ENCODE results near the gene CYB5B. TPM values are rescaled to one million over a fixed set of nuclear protein-coding genes. Genes with fewer than 3 reads are reported as not detected.

CYB5B gene, protein sequence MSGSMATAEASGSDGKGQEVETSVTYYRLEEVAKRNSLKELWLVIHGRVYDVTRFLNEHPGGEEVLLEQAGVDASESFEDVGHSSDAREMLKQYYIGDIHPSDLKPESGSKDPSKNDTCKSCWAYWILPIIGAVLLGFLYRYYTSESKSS
- polyA plus RNA-seq = 85.7 TPM
- long read RNA-seq, donor 1, full-length matches to known transcripts = 13 of 13 reads
- long read RNA-seq, donor 1, partial matches to known transcripts = 0 of 13 reads
- long read RNA-seq, donor 1, other reads (novel, unspliced or antisense) = 0 of 13 reads
- long read RNA-seq, donor 2, full-length matches to known transcripts = 30 of 30 reads
- long read RNA-seq, donor 2, partial matches to known transcripts = 0 of 30 reads
- long read RNA-seq, donor 2, other reads (novel, unspliced or antisense) = 0 of 30 reads
- long read RNA-seq, donor 3 = 0 reads
- long read RNA-seq, donor 4, full-length matches to known transcripts = 2 of 2 reads
- long read RNA-seq, donor 4, partial matches to known transcripts = 0 of 2 reads
- long read RNA-seq, donor 4, other reads (novel, unspliced or antisense) = 0 of 2 reads
- long read RNA-seq, donor 5, full-length matches to known transcripts = 20 of 20 reads
- long read RNA-seq, donor 5, partial matches to known transcripts = 0 of 20 reads
- long read RNA-seq, donor 5, other reads (novel, unspliced or antisense) = 0 of 20 reads
- long read RNA-seq, donor 6, full-length matches to known transcripts = 21 of 21 reads
- long read RNA-seq, donor 6, partial matches to known transcripts = 0 of 21 reads
- long read RNA-seq, donor 6, other reads (novel, unspliced or antisense) = 0 of 21 reads
- long read RNA-seq, donor 7, full-length matches to known transcripts = 15 of 15 reads
- long read RNA-seq, donor 7, partial matches to known transcripts = 0 of 15 reads
- long read RNA-seq, donor 7, other reads (novel, unspliced or antisense) = 0 of 15 reads
- long read RNA-seq, donor 8, full-length matches to known transcripts = 42 of 42 reads
- long read RNA-seq, donor 8, partial matches to known transcripts = 0 of 42 reads
- long read RNA-seq, donor 8, other reads (novel, unspliced or antisense) = 0 of 42 reads
- long read RNA-seq, donor 9, full-length matches to known transcripts = 20 of 33 reads
- long read RNA-seq, donor 9, partial matches to known transcripts = 13 of 33 reads
- long read RNA-seq, donor 9, other reads (novel, unspliced or antisense) = 0 of 33 reads
- long read RNA-seq, donor 10, full-length matches to known transcripts = 24 of 24 reads
- long read RNA-seq, donor 10, partial matches to known transcripts = 0 of 24 reads
- long read RNA-seq, donor 10, other reads (novel, unspliced or antisense) = 0 of 24 reads
- long read RNA-seq, donor 11, full-length matches to known transcripts = 17 of 23 reads
- long read RNA-seq, donor 11, partial matches to known transcripts = 6 of 23 reads
- long read RNA-seq, donor 11, other reads (novel, unspliced or antisense) = 0 of 23 reads

DNA sequence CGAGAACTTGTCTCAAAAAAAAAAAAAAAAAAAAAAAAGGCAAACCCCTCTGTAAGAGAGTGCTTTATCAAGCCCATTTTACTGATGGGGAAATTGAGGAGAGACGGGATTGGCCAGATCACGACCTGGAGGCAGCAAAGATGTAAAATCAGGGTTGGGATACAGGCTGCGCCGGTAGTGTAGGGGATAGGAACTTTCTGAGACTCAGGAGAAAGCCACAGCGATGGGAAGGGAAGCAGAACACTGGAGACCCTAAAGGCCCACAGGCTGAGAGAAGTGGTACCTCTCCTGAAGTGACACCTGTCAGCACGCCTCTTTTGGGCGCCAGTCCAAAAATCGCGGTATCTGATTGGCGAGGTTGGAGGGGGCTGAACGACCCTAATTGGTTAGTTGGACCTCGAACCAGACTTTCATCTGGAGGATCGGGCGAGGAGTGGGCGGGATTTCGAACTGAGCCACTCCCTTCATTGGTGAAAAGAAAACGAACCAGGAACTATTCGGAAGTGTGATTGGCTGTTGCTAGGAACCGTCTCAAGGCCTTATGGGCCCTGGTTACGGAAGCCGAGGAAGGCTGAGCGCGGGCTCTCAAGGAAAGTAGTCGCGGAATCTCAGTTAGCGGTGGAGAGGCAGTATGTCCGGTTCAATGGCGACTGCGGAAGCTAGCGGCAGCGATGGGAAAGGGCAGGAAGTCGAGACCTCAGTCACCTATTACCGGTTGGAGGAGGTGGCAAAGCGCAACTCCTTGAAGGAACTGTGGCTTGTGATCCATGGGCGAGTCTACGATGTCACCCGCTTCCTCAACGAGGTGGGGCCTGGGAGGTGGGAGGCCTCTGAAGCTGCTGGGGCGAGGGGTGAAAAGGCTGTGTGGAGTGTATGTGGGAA lies at the start of gene CYB5B:
Gene CYB5B, plus strand, starts transcription at position 567 of the 882 bp plus-strand sequence. Its CDS starts 65 bp downstream, at position 632.
- peaks cover 16% of the 10 kb centered on the region for H3K36me3 ChIP-seq (ENCODE audit: control insufficient read depth, insufficient read depth, low read length)
- H3K4me1 ChIP-seq (ENCODE audit: control insufficient read depth, insufficient read depth, low read length) = no peaks in the 10 kb centered on the region
- DNase-seq = peak; percentile 97 to 99
- H3K4me3 ChIP-seq (ENCODE audit: low read length) = peak within 1 kb of the TSS; percentile 67
- no peaks in the 10 kb centered on the region for H3K27me3 ChIP-seq (ENCODE audit: control insufficient read depth, insufficient read depth, low read length)
- H3K27ac ChIP-seq (ENCODE audit: low read length) = peak within 1 kb of the TSS; percentile 72
- no peaks in the 10 kb centered on the region for H3K9me3 ChIP-seq (ENCODE audit: control insufficient read depth, low read depth, low read length)
- WGBS (ENCODE audit: insufficient coverage, low lambda C conversion rate) = 17% methylated on average over 3 of the region's 40 CpGs

DNA sequence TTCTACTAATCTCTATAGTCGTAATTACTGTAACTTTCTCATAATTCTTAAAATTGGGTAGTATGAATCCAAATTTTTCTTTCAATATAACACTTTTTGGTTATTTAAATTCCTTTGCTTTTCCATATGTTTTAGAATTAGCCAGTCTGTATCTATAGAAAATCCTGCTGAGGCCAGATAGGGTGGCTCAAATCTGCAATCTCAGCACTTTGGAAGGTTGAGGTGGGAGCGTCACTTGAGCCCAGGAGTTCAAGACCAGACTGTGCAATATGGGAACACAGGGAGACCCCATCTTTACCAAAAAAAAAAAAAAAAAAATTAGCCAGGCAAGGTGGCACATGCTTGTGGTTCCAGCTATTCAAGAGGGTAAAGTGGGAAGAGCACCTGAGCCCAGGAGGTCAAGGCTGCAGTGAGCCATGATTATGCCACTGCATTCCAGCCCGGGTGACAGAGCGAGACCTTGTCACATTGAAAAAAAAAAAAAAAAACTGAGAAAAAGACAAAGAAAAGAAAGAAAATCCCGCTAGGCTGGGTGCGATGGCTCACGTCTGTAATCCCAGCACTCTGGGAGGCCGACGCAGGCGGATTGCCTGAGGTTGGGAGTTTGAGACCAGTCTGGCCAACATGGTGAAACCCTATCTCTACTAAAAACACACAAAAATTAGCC lies 47.9 kb upstream of the CYB5B start:
- H3K36me3 ChIP-seq (ENCODE audit: control insufficient read depth, insufficient read depth, low read length) = peaks cover 26% of the 10 kb centered on the region
- 100% methylated on average over 1 of the region's 10 CpGs for whole genome bisulfite sequencing (ENCODE audit: insufficient coverage, low lambda C conversion rate)
- H3K4me1 ChIP-seq (ENCODE audit: control insufficient read depth, insufficient read depth, low read length) = peaks cover 12% of the 10 kb centered on the region
- H3K9me3 ChIP-seq (ENCODE audit: control insufficient read depth, low read depth, low read length) = no peaks in the 10 kb centered on the region
- DNase-seq = no peak
- no peak overlapping the region for H3K4me3 ChIP-seq (ENCODE audit: low read length)
- no peaks in the 10 kb centered on the region for H3K27me3 ChIP-seq (ENCODE audit: control insufficient read depth, insufficient read depth, low read length)
- H3K27ac ChIP-seq (ENCODE audit: low read length) = no peak overlapping the region

DNA sequence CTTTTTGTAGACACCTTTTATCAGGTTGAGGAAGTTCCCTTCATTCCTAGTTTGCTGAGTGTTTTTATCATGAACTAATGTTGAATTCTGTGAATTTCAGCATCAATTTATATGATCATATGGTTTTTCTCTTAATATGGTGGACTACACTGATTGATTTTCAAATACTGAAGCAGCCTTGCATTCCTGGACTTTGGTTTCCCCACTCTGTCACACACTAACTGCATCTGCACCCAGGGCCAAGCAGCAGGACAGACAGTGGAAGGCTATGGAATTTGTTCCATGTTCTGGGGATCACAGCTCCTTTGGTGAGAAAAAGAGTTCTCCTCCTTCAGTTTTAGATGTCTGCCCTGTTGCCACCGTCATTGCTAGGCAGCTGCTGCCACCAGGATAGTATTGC lies 46.4 kb upstream of the CYB5B start:
- Histone ChIP-seq H3K27ac (ENCODE audit: low read length) (no peak overlapping the region), H3K4me3 (ENCODE audit: low read length) (no peak overlapping the region), H3K4me1 (ENCODE audit: control insufficient read depth, insufficient read depth, low read length) (peaks cover 6% of the 10 kb centered on the region), H3K27me3 (ENCODE audit: control insufficient read depth, insufficient read depth, low read length) (no peaks in the 10 kb centered on the region), H3K9me3 (ENCODE audit: control insufficient read depth, low read depth, low read length) (no peaks in the 10 kb centered on the region), H3K36me3 (ENCODE audit: control insufficient read depth, insufficient read depth, low read length) (peaks cover 36% of the 10 kb centered on the region)
- DNase-seq = no peak
- no CpG with 5 or more reads among the region's 1 CpG for WGBS (ENCODE audit: insufficient coverage, low lambda C conversion rate)

DNA sequence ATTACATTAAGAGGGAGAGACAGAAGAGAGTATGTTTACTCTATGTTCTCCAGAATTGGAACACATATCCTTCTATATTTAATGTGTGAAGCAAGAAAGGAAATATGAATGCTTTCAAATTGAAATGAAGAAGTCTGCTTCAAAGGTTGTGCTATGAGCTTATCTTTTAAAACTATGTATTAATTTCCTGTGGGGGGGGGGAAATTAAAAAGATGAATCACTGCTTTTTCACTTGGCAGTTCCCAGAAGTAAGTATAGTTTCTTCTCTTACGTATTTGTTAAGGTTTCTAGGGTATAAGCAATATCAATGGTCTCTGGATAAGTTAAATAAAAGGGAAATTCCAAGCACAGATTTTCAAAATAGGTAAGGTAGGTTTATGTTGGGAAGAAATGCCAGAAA lies 45.7 kb upstream of the CYB5B start:
- no peaks in the 10 kb centered on the region for H3K27me3 ChIP-seq (ENCODE audit: control insufficient read depth, insufficient read depth, low read length)
- H3K9me3 ChIP-seq (ENCODE audit: control insufficient read depth, low read depth, low read length) = no peaks in the 10 kb centered on the region
- H3K4me1 ChIP-seq (ENCODE audit: control insufficient read depth, insufficient read depth, low read length) = peaks cover 1% of the 10 kb centered on the region
- no peak overlapping the region for H3K27ac ChIP-seq (ENCODE audit: low read length)
- H3K4me3 ChIP-seq (ENCODE audit: low read length) = no peak overlapping the region
- peaks cover 36% of the 10 kb centered on the region for H3K36me3 ChIP-seq (ENCODE audit: control insufficient read depth, insufficient read depth, low read length)
- no peak for DNase-seq
- WGBS (ENCODE audit: insufficient coverage, low lambda C conversion rate) = 80% methylated on average over 1 of the region's 1 CpG

DNA sequence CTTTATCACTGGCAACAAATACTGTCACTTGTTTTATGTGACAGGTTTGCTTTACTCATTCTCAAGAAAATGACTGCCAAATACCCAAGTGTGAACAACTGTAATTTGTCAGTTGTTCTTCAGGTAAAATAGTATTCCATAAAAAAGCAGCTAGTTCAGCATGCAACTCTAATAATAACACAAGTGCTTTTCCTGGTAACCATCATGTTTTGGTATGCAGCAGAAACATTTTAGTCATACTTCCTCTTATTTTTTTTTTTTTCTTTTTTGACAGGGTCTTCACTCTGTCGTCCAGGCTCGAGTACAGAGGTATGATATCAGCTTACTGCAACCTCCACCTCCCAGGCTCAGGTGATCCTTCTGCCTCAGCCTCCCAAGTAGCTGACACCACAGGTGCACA lies 43.2 kb upstream of the CYB5B start:
- Histone ChIP-seq H3K27me3 (ENCODE audit: control insufficient read depth, insufficient read depth, low read length) (no peaks in the 10 kb centered on the region), H3K36me3 (ENCODE audit: control insufficient read depth, insufficient read depth, low read length) (peaks cover 40% of the 10 kb centered on the region), H3K4me3 (ENCODE audit: low read length) (no peak overlapping the region), H3K4me1 (ENCODE audit: control insufficient read depth, insufficient read depth, low read length) (peaks cover 3% of the 10 kb centered on the region), H3K9me3 (ENCODE audit: control insufficient read depth, low read depth, low read length) (no peaks in the 10 kb centered on the region), H3K27ac (ENCODE audit: low read length) (no peak overlapping the region)
- DNase-seq = no peak
- no CpG with 5 or more reads among the region's 2 CpGs for WGBS (ENCODE audit: insufficient coverage, low lambda C conversion rate)

DNA sequence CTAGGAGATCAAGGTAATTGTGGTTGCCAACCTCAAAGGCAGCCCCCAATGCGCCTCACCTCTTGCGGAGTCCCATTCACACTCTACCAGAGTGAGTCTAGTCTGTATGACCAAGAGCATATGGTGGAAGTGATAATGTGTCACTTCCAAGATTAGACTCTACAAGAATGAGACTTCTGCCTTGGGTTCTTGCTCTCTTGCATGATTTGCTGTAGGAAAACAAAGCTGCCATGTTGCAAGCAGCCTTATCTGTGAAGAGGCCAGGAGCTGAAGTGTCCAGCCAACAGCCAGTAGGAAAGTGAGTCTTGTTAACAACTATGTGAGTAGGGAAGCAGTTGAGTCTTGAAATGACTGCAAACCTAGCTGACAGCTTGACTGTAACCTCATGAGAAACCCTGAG lies 42.0 kb upstream of the CYB5B start:
- Histone ChIP-seq H3K4me3 (ENCODE audit: low read length) (no peak overlapping the region), H3K36me3 (ENCODE audit: control insufficient read depth, insufficient read depth, low read length) (peaks cover 40% of the 10 kb centered on the region), H3K27me3 (ENCODE audit: control insufficient read depth, insufficient read depth, low read length) (no peaks in the 10 kb centered on the region), H3K9me3 (ENCODE audit: control insufficient read depth, low read depth, low read length) (no peaks in the 10 kb centered on the region), H3K27ac (ENCODE audit: low read length) (no peak overlapping the region), H3K4me1 (ENCODE audit: control insufficient read depth, insufficient read depth, low read length) (peaks cover 3% of the 10 kb centered on the region)
- DNase-seq = no peak
- no CpG with 5 or more reads among the region's 2 CpGs for WGBS (ENCODE audit: insufficient coverage, low lambda C conversion rate)

DNA sequence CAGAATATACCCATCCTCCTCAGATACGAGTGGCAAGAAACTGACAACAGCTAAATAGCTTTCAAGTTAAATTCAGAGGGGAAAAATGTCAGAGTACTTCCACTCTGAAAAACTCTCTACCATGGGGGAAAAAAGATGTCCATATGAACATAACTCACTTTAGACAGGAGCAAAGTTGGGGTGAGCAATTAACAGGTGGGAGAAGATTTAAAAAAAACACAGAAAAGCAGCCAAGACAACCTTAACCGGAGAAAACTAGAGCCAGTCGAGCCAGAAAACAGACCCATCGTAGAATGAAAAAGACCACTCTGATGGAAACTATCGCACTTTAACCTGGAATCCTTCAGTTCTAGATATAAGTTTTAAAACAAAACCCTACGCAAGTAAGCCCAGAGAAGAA lies 39.4 kb upstream of the CYB5B start:
- WGBS (ENCODE audit: insufficient coverage, low lambda C conversion rate) = 8% methylated on average over 2 of the region's 6 CpGs
- peak overlapping the region; percentile 62 for H3K27ac ChIP-seq (ENCODE audit: low read length)
- no peaks in the 10 kb centered on the region for H3K27me3 ChIP-seq (ENCODE audit: control insufficient read depth, insufficient read depth, low read length)
- peaks cover 3% of the 10 kb centered on the region for H3K4me1 ChIP-seq (ENCODE audit: control insufficient read depth, insufficient read depth, low read length)
- H3K4me3 ChIP-seq (ENCODE audit: low read length) = peak overlapping the region; percentile 52
- DNase-seq = no peak
- H3K9me3 ChIP-seq (ENCODE audit: control insufficient read depth, low read depth, low read length) = no peaks in the 10 kb centered on the region
- H3K36me3 ChIP-seq (ENCODE audit: control insufficient read depth, insufficient read depth, low read length) = peaks cover 25% of the 10 kb centered on the region

DNA sequence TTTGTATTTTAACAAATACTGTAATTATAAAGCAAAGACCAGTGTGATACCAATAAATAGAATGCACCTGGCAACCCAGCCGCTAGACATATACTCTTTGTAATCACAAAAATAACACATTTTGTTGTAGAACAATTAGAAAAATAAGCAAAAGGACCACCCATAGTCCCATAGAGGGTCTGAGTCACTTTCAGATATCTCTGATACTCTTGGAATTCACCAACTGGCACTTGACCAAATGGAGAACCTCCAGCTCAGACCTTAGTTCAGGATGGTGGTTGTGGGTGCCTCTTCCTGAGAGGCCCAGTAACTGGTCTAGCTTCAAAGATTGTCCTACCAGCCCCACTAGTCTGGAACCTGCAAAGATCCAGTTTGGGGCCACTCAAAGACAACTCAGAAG lies 37.8 kb upstream of the CYB5B start:
- H3K4me1 ChIP-seq (ENCODE audit: control insufficient read depth, insufficient read depth, low read length) = peaks cover 3% of the 10 kb centered on the region
- no peak for DNase-seq
- no peak overlapping the region for H3K27ac ChIP-seq (ENCODE audit: low read length)
- no peaks in the 10 kb centered on the region for H3K9me3 ChIP-seq (ENCODE audit: control insufficient read depth, low read depth, low read length)
- H3K4me3 ChIP-seq (ENCODE audit: low read length) = no peak overlapping the region
- H3K27me3 ChIP-seq (ENCODE audit: control insufficient read depth, insufficient read depth, low read length) = no peaks in the 10 kb centered on the region
- WGBS (ENCODE audit: insufficient coverage, low lambda C conversion rate) = 100% methylated on average over 1 of the region's 1 CpG
- H3K36me3 ChIP-seq (ENCODE audit: control insufficient read depth, insufficient read depth, low read length) = peaks cover 16% of the 10 kb centered on the region

Measured in large intestine (tissue), 12 donors.